ENCODE measurements around the gene ARHGAP10.
"Not testable (repeated sequence)": the region's sequence is repeated elsewhere in the genome, so short reads cannot be mapped to it uniquely, and the experiment has no call there.

Gene ARHGAP10

GRCh38 chr4:147794787-147795413, 63.0 kb downstream of the ARHGAP10 start:
- DNase-seq, result no peak

GRCh38 chr4:147799057-147799456, 67.2 kb downstream of the ARHGAP10 start:
- DNase-seq, result not testable (repeated sequence)

- DNase-seq, result peak; percentile 73
Observed at GRCh38 chr4:147799986-147800555, 68.2 kb downstream of the ARHGAP10 start.

- DNase-seq, result no peak
Observed at GRCh38 chr4:147801820-147802219, 69.9 kb downstream of the ARHGAP10 start.

- no peak for DNase-seq
Observed at GRCh38 chr4:147802346-147802745, 70.5 kb downstream of the ARHGAP10 start.

- no peak for DNase-seq
Observed at GRCh38 chr4:147805946-147806345, 74.1 kb downstream of the ARHGAP10 start.

GRCh38 chr4:147808447-147808846, 76.6 kb downstream of the ARHGAP10 start:
- DNase-seq, result no peak

GRCh38 chr4:147809211-147809610, 77.3 kb downstream of the ARHGAP10 start:
- no peak for DNase-seq

- no peak for DNase-seq
Observed at GRCh38 chr4:147811878-147812277, 80.0 kb downstream of the ARHGAP10 start.

GRCh38 chr4:147813109-147813773, 81.4 kb downstream of the ARHGAP10 start:
- no peak for DNase-seq

GRCh38 chr4:147813973-147814372, 82.1 kb downstream of the ARHGAP10 start:
- no peak for DNase-seq

GRCh38 chr4:147814376-147814775, 82.5 kb downstream of the ARHGAP10 start:
- no peak for DNase-seq

- DNase-seq, result no peak
Observed at GRCh38 chr4:147815741-147816140, 83.9 kb downstream of the ARHGAP10 start.

GRCh38 chr4:147816382-147817254, 84.7 kb downstream of the ARHGAP10 start:
- no peak for DNase-seq

GRCh38 chr4:147820975-147821374, 89.1 kb downstream of the ARHGAP10 start:
- DNase-seq, result no peak

- no peak for DNase-seq
Observed at GRCh38 chr4:147821555-147821954, 89.7 kb downstream of the ARHGAP10 start.

- no peak for DNase-seq
Observed at GRCh38 chr4:147822128-147822527, 90.2 kb downstream of the ARHGAP10 start.

GRCh38 chr4:147823130-147823529, 91.2 kb downstream of the ARHGAP10 start:
- DNase-seq, result no peak

GRCh38 chr4:147824316-147824715, 92.4 kb downstream of the ARHGAP10 start:
- DNase-seq, result no peak

GRCh38 chr4:147824884-147825283, 93.0 kb downstream of the ARHGAP10 start:
- DNase-seq, result no peak

GRCh38 chr4:147825451-147826287, 93.8 kb downstream of the ARHGAP10 start:
- DNase-seq, result no peak

GRCh38 chr4:147826288-147826646, 94.4 kb downstream of the ARHGAP10 start:
- no peak for DNase-seq
